HepG2 (cell line): ENCODE measurements around the gene CAPS. TPM values are rescaled to one million over a fixed set of nuclear protein-coding genes. Genes with fewer than 3 reads are reported as not detected.
A peak's percentile ranks its signal among the peaks of the same experiment; 100 is the strongest.

Source experiments
- ASH2L ChIP-seq: fragments of 300-600, 200-600 bp; sonication (generic); IDR thresholded peaks from 2 replicates; pipeline ENCODE4 v1.7.0; 2017; ENCODE audit warnings: low read depth, mild to moderate bottlenecking, moderate library complexity, mixed read lengths, low read length; ENCODE audit not compliant: insufficient read length
- CTCF ChIP-seq: sonication (generic); formaldehyde crosslinking; IDR thresholded peaks from 2 replicates; pipeline ENCODE4 v1.5.0; 2020; ENCODE audit warnings: mild to moderate bottlenecking, missing genetic modification reagents, moderate library complexity
- ETV5 ChIP-seq: IDR thresholded peaks from 2 replicates; pipeline ENCODE4 v1.6.1; 2018; ENCODE audit warnings: missing biosample characterization, missing genetic modification reagents, inconsistent platforms, borderline replicate concordance
- HMGXB4 ChIP-seq, 2 experiments: sonication (generic) in 1 of 2; formaldehyde crosslinking in 1 of 2; IDR thresholded peaks; 2 replicates each; pipeline versions ENCODE4 v1.4.0 to v1.6.1; 2018 to 2020; ENCODE audit warnings: missing genetic modification reagents in 2 of 2, borderline replicate concordance in 1 of 2, low read depth in 1 of 2, mild to moderate bottlenecking in 1 of 2, missing biosample characterization in 1 of 2
- KLF15 ChIP-seq: sonication (generic); formaldehyde crosslinking; IDR thresholded peaks from 2 replicates; pipeline ENCODE4 v1.8.1; 2023; ENCODE audit warnings: borderline replicate concordance, mild to moderate bottlenecking, inconsistent platforms, missing genetic modification reagents, mixed read lengths
- LCORL ChIP-seq, 2 experiments: fragments of 450-650 bp in 1 of 2; sonication (generic) in 1 of 2; formaldehyde crosslinking in 1 of 2; IDR thresholded peaks; 2 replicates each; pipeline versions ENCODE4 v1.5.0 to v1.6.1; 2017 to 2020; ENCODE audit warnings: antibody characterized with exemption in 1 of 2, missing genetic modification reagents in 1 of 2
- NCOR1 ChIP-seq: fragments of 200-600 bp; sonication (generic); IDR thresholded peaks from 2 replicates; pipeline ENCODE4 v1.7.0; 2017; ENCODE audit warnings: antibody characterized with exemption, low read length, borderline replicate concordance
- NR2F2 ChIP-seq: IDR thresholded peaks from 2 replicates; pipeline ENCODE4 v1.6.1; 2012; ENCODE audit warnings: low read depth, inconsistent platforms, borderline replicate concordance
- PBX3 ChIP-seq: sonication (generic); formaldehyde crosslinking; IDR thresholded peaks from 2 replicates; pipeline ENCODE4 v1.8.1; 2023; ENCODE audit warnings: missing genetic modification reagents, inconsistent platforms, borderline replicate concordance
- PTBP1 ChIP-seq: fragments of 200-400 bp; formaldehyde crosslinking; IDR thresholded peaks from 2 replicates; pipeline ENCODE4 v1.6.1; 2018; ENCODE audit warnings: low read length, low read depth; ENCODE audit not compliant: poor library complexity, severe bottlenecking
- SRY ChIP-seq: sonication (generic); formaldehyde crosslinking; IDR thresholded peaks from 2 replicates; pipeline ENCODE4 v1.8.0; 2022; ENCODE audit warnings: mild to moderate bottlenecking, missing genetic modification reagents
- TEAD3 ChIP-seq: optimal IDR thresholded peaks from 2 replicates; pipeline ENCODE3; 2016; ENCODE audit warnings: borderline replicate concordance
- U2AF1 ChIP-seq: fragments of 200-400 bp; formaldehyde crosslinking; optimal IDR thresholded peaks from 2 replicates; pipeline ENCODE3; 2017; ENCODE audit warnings: mild to moderate bottlenecking, low read depth, low read length
- U2AF2 ChIP-seq: fragments of 200-400 bp; formaldehyde crosslinking; IDR thresholded peaks from 2 replicates; pipeline ENCODE4 v1.6.1; 2017; ENCODE audit warnings: low read depth, mild to moderate bottlenecking, low read length
- ZNF143 ChIP-seq: sonication (generic); formaldehyde crosslinking; IDR thresholded peaks from 2 replicates; pipeline ENCODE4 v1.4.0; 2020; ENCODE audit warnings: missing genetic modification reagents
- ZNF350 ChIP-seq: sonication (generic); formaldehyde crosslinking; IDR thresholded peaks from 2 replicates; pipeline ENCODE4 v1.4.0; 2020; ENCODE audit warnings: mild to moderate bottlenecking, low read depth, missing genetic modification reagents, borderline replicate concordance
- ZNF512 ChIP-seq: sonication (generic); formaldehyde crosslinking; IDR thresholded peaks from 2 replicates; pipeline ENCODE4 v1.4.0; 2020; ENCODE audit warnings: mild to moderate bottlenecking, missing genetic modification reagents
- ZNF629 ChIP-seq: sonication (generic); formaldehyde crosslinking; conservative IDR thresholded peaks from 2 replicates; pipeline ENCODE4 v1.5.0; 2020; ENCODE audit warnings: missing genetic modification reagents
- ZNF710 ChIP-seq: sonication (generic); formaldehyde crosslinking; IDR thresholded peaks from 2 replicates; pipeline ENCODE4 v1.5.0; 2020; ENCODE audit warnings: mild to moderate bottlenecking, missing genetic modification reagents, borderline replicate concordance
- ZNF788 ChIP-seq: sonication (generic); formaldehyde crosslinking; IDR thresholded peaks from 2 replicates; pipeline ENCODE4 v1.5.0; 2020; ENCODE audit warnings: mild to moderate bottlenecking, missing genetic modification reagents, borderline replicate concordance
- polyA plus RNA-seq, 8 experiments: library from polyadenylated mRNA; depleted of rRNA in 3 of 8; stranded (reverse) in 7 of 8; unstranded in 1 of 8; fragments of >200 nt; fragmentation: Illumina TruSeq in 4 of 8; extraction: Trizol in 4 of 8; gene quantifications; 2 replicates each; pipeline versions ENCODE4 v1.2.1 to v1.2.3, GENCODE V29; 2011 to 2016; ENCODE audit warnings: low read depth in 4 of 8, missing spikeins in 1 of 8, mixed read lengths in 1 of 8; ENCODE audit not compliant: insufficient read depth in 1 of 8
- total RNA-seq, 5 experiments: library from RNA; depleted of rRNA; stranded (reverse); fragments of >200 nt; fragmentation: Illumina TruSeq; extraction: Trizol; gene quantifications; 2 replicates each; pipeline ENCODE4 v1.2.3, GENCODE V29; 2016; ENCODE audit warnings: low read depth in 1 of 5

CAPS gene
- total and polyA plus RNA-seq, 2 of the 13 experiments (the other 11 are each of a cell fraction or from before 2014, with no cell fraction given): 3.1 TPM

GRCh38 chr19:5880604-5881078 lies 33.4 kb upstream of the CAPS start (continued):
- TF ChIP-seq ETV5 (CRISPR knock-in tag) (peak; percentile 71; the same call in 1 of the 2 replicates), LCORL (IDR thresholded peaks at IDR 0.05) (no peak), LCORL (CRISPR knock-in tag; IDR thresholded peaks at IDR 0.05) (peak; percentile 97), ZNF710 (CRISPR knock-in tag) (peak; percentile 79; the same call in 1 of the 2 replicates), KLF15 (CRISPR knock-in tag) (0 out of 2 replicates have a peak, but pooled peaks have one; percentile 30), ZNF512 (no peak), HMGXB4 (CRISPR knock-in tag; IDR thresholded peaks at IDR 0.05; ENCODE audit: borderline replicate concordance in 1 of 2, low read depth in 1 of 2) (peak in 1 of 2 experiments; percentile 62; a peak in 1 of 4 replicates), CTCF (0 out of 2 replicates have a peak, but pooled peaks have one; percentile 16), ZNF788 (CRISPR knock-in tag) (peak; percentile 41; the same call in 1 of the 2 replicates), PBX3 (no peak), U2AF1 (no peak), ZNF629 (CRISPR knock-in tag) (peak; percentile 94), ZNF143 (CRISPR knock-in tag) (no peak; the same call in 1 of the 2 replicates), NR2F2 (0 out of 2 replicates have a peak, but pooled peaks have one; percentile 31), TEAD3 (CRISPR knock-in tag) (peak; percentile 88), U2AF2 (no peak), PTBP1 (no peak), NCOR1 (peak; percentile 77; the same call in 1 of the 2 replicates), ASH2L (peak; percentile 60), ZNF350 (peak; percentile 93), SRY (CRISPR knock-in tag) (0 out of 2 replicates have a peak, but pooled peaks have one; percentile 47)
